Fibroblast of mammary gland (primary cell): ENCODE data around the gene LRP3.

Source experiments
- DNase-seq: peaks from one replicate; pipeline ENCODE4 v3.0.0-alpha.2; 2010; ENCODE audit warnings: low read depth
- H3K4me3 ChIP-seq: 2 replicates; pipeline ENCODE4 v1.5.1; 2011; ENCODE audit warnings: low read depth, mild to moderate bottlenecking, low read length, moderate library complexity; ENCODE audit not compliant: control insufficient read depth
- CTCF ChIP-seq: conservative IDR thresholded peaks from 2 replicates; pipeline ENCODE4 v1.5.1; 2011; ENCODE audit warnings: low read depth, low read length, inconsistent platforms; ENCODE audit not compliant: control insufficient read depth, insufficient read depth

Gene LRP3

DNA sequence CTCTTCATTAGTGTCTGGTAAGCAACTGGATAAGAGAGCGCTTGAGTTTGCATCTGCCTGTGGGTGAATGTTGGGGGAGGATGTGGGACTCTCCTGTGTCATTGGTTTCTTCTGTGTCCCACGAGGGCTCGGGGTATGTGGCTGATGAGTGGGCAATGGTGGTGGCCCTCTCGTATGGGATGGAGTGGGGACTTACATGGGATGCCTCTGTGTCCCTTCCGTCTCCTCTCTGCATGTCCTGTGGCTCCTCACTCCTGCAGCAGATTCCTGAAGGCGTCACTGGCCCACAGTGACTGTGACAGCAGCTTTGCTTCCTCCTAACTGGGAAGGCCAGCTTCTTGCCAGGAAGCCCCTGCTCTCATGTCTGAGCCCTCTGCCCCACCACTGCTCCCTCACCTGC is 2.6 kb upstream of the LRP3 start:
- TF ChIP-seq CTCF: no peak
- DNase-seq: no peak
- H3K4me3 ChIP-seq: no peak overlapping the region

GRCh38 chr19:33192010-33192409 is 2.1 kb upstream of the LRP3 start:
- peak; percentile 26 for TF ChIP-seq CTCF
- H3K4me3 ChIP-seq: no peak overlapping the region
- DNase-seq: no peak

DNA sequence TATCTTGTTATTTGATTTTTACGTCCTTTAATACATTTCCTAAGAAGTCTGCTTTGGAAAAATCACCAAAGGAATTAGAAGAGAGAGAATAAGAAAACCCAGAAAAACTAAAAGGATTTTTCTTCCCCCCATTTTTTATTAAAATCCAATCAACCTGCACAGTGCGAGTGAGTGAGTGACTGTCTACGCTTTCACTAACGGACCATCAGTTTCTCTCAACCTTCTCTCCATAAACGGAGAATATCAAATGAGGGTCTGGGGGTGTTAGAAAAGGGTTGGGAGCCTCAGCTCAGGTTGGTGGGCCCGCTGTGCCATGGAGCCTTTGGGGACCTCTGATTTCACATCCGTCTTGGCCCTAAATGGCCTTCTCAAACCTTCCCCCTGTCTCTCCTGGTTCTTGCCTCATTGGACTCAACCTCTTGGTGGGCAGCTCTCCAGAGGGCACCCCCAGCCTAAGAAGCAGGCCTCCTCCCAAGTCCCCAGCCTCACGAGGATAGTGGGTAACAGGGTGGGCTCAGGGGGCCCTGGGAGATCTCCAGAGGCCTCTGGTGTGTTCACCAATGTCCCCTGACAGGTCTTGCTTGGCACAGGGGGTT is 763 bp upstream of the LRP3 start:
- no peak overlapping the region for H3K4me3 ChIP-seq
- TF ChIP-seq CTCF: no peak
- no peak for DNase-seq

- TF ChIP-seq CTCF: no peak
- no peak overlapping the region for H3K4me3 ChIP-seq
- no peak for DNase-seq
These were observed 379 bp downstream of the LRP3 start for GRCh38 chr19:33194532-33194885.

GRCh38 chr19:33194886-33195644 is 935 bp downstream of the LRP3 start:
- peak overlapping the region; percentile 55 for H3K4me3 ChIP-seq
- no peak for TF ChIP-seq CTCF
- peak; percentile 62 for DNase-seq

DNA sequence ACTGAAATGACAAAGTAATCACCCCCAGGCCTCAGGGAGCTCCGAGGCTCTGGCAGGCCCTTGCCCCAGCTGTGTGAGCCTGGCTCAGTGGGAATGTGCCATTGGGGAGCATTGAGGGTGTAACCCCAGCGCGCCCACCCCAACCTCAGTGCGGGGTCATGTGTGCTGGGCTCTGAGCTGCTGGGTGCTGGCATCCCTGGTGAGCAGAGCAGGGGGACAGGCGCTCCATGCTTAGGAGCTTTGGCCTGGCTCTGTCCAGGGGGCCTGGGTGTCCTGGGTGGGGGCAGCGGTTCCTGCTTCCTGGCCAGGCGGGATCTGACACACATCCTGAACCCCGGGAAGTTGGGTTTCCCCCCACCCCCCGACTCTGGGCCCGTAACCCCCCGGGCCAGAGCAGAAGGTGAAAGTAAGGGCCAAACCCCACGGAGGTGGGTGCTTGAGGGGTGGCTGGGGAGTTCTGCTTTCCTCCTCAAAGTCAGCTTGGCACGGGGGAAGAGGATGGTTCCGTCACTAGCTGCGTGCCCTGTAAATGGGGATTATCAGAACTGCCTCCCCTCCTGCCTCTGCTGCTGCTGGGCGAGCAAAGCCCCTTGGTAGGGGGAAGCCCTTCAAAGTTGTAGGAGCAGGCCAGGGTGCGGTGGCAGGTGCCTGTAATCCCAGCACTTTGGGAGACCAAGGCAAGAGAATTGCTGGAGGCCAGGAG is 1.7 kb downstream of the LRP3 start:
- H3K4me3 ChIP-seq: peak overlapping the region; percentile 55

More for the DNA sequence above, 1.7 kb downstream of the LRP3 start:
- TF ChIP-seq CTCF: no peak
- DNase-seq: no peak
